ENCODE results near the gene CDCA5.
A peak's percentile ranks its signal among the peaks of the same experiment; 100 is the strongest.

The CDCA5 gene

GRCh38 chr11:65053827-65054508, 29.9 kb downstream of the CDCA5 start:
- no peaks in the 10 kb centered on the region for H3K9me3 Mint-ChIP-seq
- peaks cover 13% of the 10 kb centered on the region for H3K4me1 Mint-ChIP-seq
- peak overlapping the region; percentile 9 for H3K27ac Mint-ChIP-seq (ENCODE audit: low read depth)
- DNase-seq (ENCODE audit: low spot score in 2 of 2) (no peak), ATAC-seq (replicated peaks; ENCODE audit: extremely low read depth, poor library complexity, severe bottlenecking) (peak; percentile 60)
- H3K27me3 Mint-ChIP-seq, result no peaks in the 10 kb centered on the region
- H3K36me3 Mint-ChIP-seq (ENCODE audit: insufficient read depth), result no peaks in the 10 kb centered on the region
- peak overlapping the region; percentile 5 for H3K4me3 Mint-ChIP-seq

- ATAC-seq (replicated peaks; ENCODE audit: extremely low read depth, poor library complexity, severe bottlenecking), result no peak
- Mint-ChIP-seq H3K36me3 (ENCODE audit: insufficient read depth) (no peaks in the 10 kb centered on the region), H3K27ac (ENCODE audit: low read depth) (no peak overlapping the region), H3K27me3 (no peaks in the 10 kb centered on the region), H3K9me3 (no peaks in the 10 kb centered on the region), H3K4me3 (no peak overlapping the region), H3K4me1 (peaks cover 20% of the 10 kb centered on the region)
- DNase-seq (ENCODE audit: low spot score in 2 of 2), result no peak
Observed at GRCh38 chr11:65051398-65051858, 32.4 kb downstream of the CDCA5 start.

- no peaks in the 10 kb centered on the region for H3K9me3 Mint-ChIP-seq
- no peaks in the 10 kb centered on the region for H3K36me3 Mint-ChIP-seq (ENCODE audit: insufficient read depth)
- peaks cover 15% of the 10 kb centered on the region for H3K4me1 Mint-ChIP-seq
- H3K4me3 Mint-ChIP-seq, result peak overlapping the region; percentile 85
- no peaks in the 10 kb centered on the region for H3K27me3 Mint-ChIP-seq
- no peak for DNase-seq (ENCODE audit: low spot score in 2 of 2)
- H3K27ac Mint-ChIP-seq (ENCODE audit: low read depth), result peak overlapping the region; percentile 93
- peak; percentile 24 for ATAC-seq (replicated peaks; ENCODE audit: extremely low read depth, poor library complexity, severe bottlenecking)
Observed at GRCh38 chr11:65047581-65048422, 36.0 kb downstream of the CDCA5 start.

DNA sequence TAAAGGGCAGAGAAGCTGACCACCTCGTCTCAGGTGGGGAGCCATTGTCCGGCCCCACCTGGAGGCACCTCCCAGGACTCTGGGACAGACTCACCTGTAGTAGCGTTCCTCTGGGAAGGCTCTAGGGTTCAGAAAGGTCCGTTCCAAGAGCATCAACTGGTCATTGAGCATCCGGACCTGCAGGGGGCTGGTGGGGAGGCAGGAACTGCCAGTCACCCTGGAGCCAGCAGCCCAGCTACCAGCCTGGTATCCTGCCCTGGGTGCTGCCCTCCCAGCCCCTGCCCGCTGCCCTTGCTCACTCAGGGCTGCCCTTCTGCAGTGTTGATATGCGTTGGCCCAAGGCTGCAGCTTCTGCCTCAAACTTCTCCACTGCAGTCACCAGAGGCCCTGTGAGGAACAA, 38.1 kb downstream of the CDCA5 start:
- no peak for ATAC-seq (replicated peaks; ENCODE audit: extremely low read depth, poor library complexity, severe bottlenecking)
- no peak for DNase-seq (ENCODE audit: low spot score in 2 of 2)
- no peak overlapping the region for H3K27ac Mint-ChIP-seq (ENCODE audit: low read depth)
- H3K36me3 Mint-ChIP-seq (ENCODE audit: insufficient read depth), result peaks cover 6% of the 10 kb centered on the region
- H3K4me1 Mint-ChIP-seq, result peaks cover 15% of the 10 kb centered on the region
- no peak overlapping the region for H3K4me3 Mint-ChIP-seq
- H3K27me3 Mint-ChIP-seq, result no peaks in the 10 kb centered on the region
- no peaks in the 10 kb centered on the region for H3K9me3 Mint-ChIP-seq

DNA sequence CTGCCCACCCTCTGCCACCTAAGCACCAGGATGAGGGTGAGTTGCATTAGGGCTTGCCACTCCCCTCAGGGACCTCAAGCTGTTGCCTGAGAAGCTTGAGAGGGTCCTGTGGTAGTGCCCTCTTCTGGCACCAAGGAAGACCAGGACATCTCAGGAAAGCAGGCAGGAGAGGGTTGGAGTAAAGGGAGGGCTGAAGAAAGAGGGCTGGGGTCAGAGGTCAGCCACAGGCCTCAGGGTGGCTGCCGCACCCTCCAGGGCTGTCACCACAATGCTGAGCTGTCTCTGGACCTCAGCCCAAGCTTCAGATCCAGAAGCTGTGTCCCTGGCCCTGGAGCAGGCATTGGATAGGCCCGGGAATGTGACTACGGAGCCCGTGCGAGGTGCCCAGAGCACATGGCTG, 38.8 kb downstream of the CDCA5 start:
- Mint-ChIP-seq H3K9me3 (no peaks in the 10 kb centered on the region), H3K36me3 (ENCODE audit: insufficient read depth) (peaks cover 7% of the 10 kb centered on the region), H3K27ac (ENCODE audit: low read depth) (no peak overlapping the region), H3K4me3 (no peak overlapping the region), H3K27me3 (no peaks in the 10 kb centered on the region), H3K4me1 (peaks cover 15% of the 10 kb centered on the region)
- ATAC-seq (replicated peaks; ENCODE audit: extremely low read depth, poor library complexity, severe bottlenecking) (no peak), DNase-seq (ENCODE audit: low spot score in 2 of 2) (no peak)

DNA sequence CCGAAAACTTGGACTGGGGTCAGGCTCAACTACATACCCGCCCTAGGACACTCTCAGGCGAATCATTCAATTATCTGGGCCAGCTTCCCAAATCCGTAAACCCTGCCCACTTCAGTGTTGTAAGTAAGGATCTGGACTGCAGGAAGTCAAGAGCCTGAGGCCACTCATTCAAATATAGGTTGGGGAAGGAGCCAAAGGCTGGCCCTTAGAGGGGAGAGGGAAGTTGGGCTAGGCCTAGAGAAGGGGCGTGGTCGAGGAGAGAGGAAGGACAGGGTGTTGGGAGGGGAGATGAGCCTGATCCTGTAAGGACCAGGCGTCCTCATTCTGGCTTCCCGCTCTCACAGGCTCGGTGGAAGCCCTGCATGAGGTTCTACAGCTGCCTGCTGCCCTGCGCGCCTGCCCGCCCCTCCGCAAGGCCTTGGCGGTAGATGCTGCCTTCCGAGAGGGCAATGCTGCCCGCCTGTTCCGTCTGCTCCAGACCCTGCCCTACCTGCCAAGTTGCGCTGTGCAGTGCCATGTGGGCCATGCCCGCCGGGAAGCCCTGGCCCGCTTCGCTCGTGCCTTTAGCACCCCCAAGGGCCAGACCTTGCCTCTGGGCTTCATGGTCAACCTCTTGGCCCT, 39.8 kb downstream of the CDCA5 start:
- no peaks in the 10 kb centered on the region for H3K27me3 Mint-ChIP-seq
- no peak for ATAC-seq (replicated peaks; ENCODE audit: extremely low read depth, poor library complexity, severe bottlenecking)
- H3K4me3 Mint-ChIP-seq, result no peak overlapping the region
- H3K9me3 Mint-ChIP-seq, result no peaks in the 10 kb centered on the region
- peaks cover 15% of the 10 kb centered on the region for H3K4me1 Mint-ChIP-seq
- no peak for DNase-seq (ENCODE audit: low spot score in 2 of 2)
- H3K36me3 Mint-ChIP-seq (ENCODE audit: insufficient read depth), result peaks cover 7% of the 10 kb centered on the region
- peak overlapping the region; percentile 47 for H3K27ac Mint-ChIP-seq (ENCODE audit: low read depth)

DNA sequence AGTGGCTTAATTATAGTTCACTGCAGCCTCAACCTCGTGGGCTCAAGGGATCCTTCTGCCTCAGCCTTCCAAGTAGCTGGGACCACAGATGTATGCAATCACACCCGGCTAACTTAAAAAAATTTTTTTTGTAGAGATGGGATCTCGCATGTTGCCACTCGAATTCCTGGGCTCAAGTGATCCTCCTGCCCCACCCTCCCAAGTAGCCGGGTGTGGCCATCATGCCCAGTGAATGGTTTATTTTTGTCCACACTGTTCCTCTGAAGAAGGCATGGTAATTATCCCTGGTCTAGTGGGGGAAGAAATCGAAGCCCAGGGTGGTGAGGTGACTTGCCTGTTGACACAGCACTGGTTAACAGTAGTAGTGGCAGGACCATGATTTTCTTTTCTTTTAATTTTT, 40.9 kb downstream of the CDCA5 start:
- H3K4me1 Mint-ChIP-seq, result peaks cover 15% of the 10 kb centered on the region
- H3K4me3 Mint-ChIP-seq, result peak overlapping the region; percentile 91

GRCh38 chr11:65040847-65041622, 42.8 kb downstream of the CDCA5 start, which contains the start of gene SAC3D1:
Gene SAC3D1, plus strand, starts transcription at chr11:65041210. Its CDS starts 83 bp downstream, at chr11:65041293.
- H3K9me3 Mint-ChIP-seq, result no peaks in the 10 kb centered on the region

More for the DNA sequence above, 40.9 kb downstream of the CDCA5 start:
- DNase-seq (ENCODE audit: low spot score in 2 of 2) (no peak), ATAC-seq (replicated peaks; ENCODE audit: extremely low read depth, poor library complexity, severe bottlenecking) (no peak)
- no peak overlapping the region for H3K27ac Mint-ChIP-seq (ENCODE audit: low read depth)
- peaks cover 8% of the 10 kb centered on the region for H3K36me3 Mint-ChIP-seq (ENCODE audit: insufficient read depth)
- H3K9me3 Mint-ChIP-seq, result no peaks in the 10 kb centered on the region
- H3K27me3 Mint-ChIP-seq, result no peaks in the 10 kb centered on the region

GRCh38 chr11:65040520-65040846, 43.4 kb downstream of the CDCA5 start:
- DNase-seq (ENCODE audit: low spot score in 2 of 2) (no peak), ATAC-seq (replicated peaks; ENCODE audit: extremely low read depth, poor library complexity, severe bottlenecking) (no peak)
- peak overlapping the region; percentile 91 for H3K4me3 Mint-ChIP-seq
- peaks cover 8% of the 10 kb centered on the region for H3K36me3 Mint-ChIP-seq (ENCODE audit: insufficient read depth)
- peaks cover 9% of the 10 kb centered on the region for H3K4me1 Mint-ChIP-seq
- no peaks in the 10 kb centered on the region for H3K27me3 Mint-ChIP-seq
- H3K27ac Mint-ChIP-seq (ENCODE audit: low read depth), result peak overlapping the region; percentile 87
- no peaks in the 10 kb centered on the region for H3K9me3 Mint-ChIP-seq

More at GRCh38 chr11:65040847-65041622, 42.8 kb downstream of the CDCA5 start, which contains the start of gene SAC3D1:
- Mint-ChIP-seq H3K27me3 (no peaks in the 10 kb centered on the region), H3K27ac (ENCODE audit: low read depth) (peak within 1 kb of the TSS; percentile 87), H3K4me3 (peak within 1 kb of the TSS; percentile 91), H3K36me3 (ENCODE audit: insufficient read depth) (peaks cover 8% of the 10 kb centered on the region), H3K4me1 (peaks cover 9% of the 10 kb centered on the region)
- ATAC-seq (replicated peaks; ENCODE audit: extremely low read depth, poor library complexity, severe bottlenecking), result peak; percentile 95
- peak; percentile 71 to 80 for DNase-seq (ENCODE audit: low spot score in 2 of 2)

GRCh38 chr11:65036931-65037330, 46.9 kb downstream of the CDCA5 start:
- Mint-ChIP-seq H3K4me1 (no peaks in the 10 kb centered on the region), H3K27me3 (no peaks in the 10 kb centered on the region), H3K4me3 (no peak overlapping the region), H3K27ac (ENCODE audit: low read depth) (no peak overlapping the region), H3K9me3 (no peaks in the 10 kb centered on the region), H3K36me3 (ENCODE audit: insufficient read depth) (peaks cover 11% of the 10 kb centered on the region)
- ATAC-seq (replicated peaks; ENCODE audit: extremely low read depth, poor library complexity, severe bottlenecking) (no peak), DNase-seq (ENCODE audit: low spot score in 2 of 2) (no peak)

- Mint-ChIP-seq H3K27ac (ENCODE audit: low read depth) (no peak overlapping the region), H3K36me3 (ENCODE audit: insufficient read depth) (peaks cover 7% of the 10 kb centered on the region), H3K4me3 (no peak overlapping the region), H3K27me3 (no peaks in the 10 kb centered on the region), H3K9me3 (no peaks in the 10 kb centered on the region), H3K4me1 (no peaks in the 10 kb centered on the region)
- no peak for DNase-seq (ENCODE audit: low spot score in 2 of 2)
- ATAC-seq (replicated peaks; ENCODE audit: extremely low read depth, poor library complexity, severe bottlenecking), result no peak
Observed at GRCh38 chr11:65035579-65035978, 48.3 kb downstream of the CDCA5 start.

DNA sequence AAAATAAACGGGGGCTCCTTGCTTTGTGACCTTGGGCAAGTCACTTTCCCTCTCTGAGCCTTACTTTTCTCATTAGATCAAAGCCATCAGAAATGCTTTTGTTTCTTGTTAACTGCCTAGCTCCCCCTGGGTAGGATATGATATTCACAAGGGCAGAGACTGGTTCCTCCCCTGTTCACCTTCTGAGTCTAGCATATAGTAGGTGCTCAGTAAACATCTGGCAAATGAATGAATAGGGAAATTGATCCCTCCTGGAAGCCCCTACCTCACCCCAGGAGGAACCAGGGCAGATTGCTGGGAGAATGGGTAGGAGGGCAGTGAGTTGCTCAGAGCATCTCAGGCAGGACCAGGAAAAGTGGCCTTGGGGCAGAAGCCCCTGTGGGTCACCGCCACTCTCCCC, 49.4 kb downstream of the CDCA5 start:
- DNase-seq (ENCODE audit: low spot score in 2 of 2), result no peak
- Mint-ChIP-seq H3K27ac (ENCODE audit: low read depth) (no peak overlapping the region), H3K36me3 (ENCODE audit: insufficient read depth) (peaks cover 7% of the 10 kb centered on the region), H3K4me3 (no peak overlapping the region), H3K9me3 (no peaks in the 10 kb centered on the region), H3K4me1 (no peaks in the 10 kb centered on the region), H3K27me3 (no peaks in the 10 kb centered on the region)
- no peak for ATAC-seq (replicated peaks; ENCODE audit: extremely low read depth, poor library complexity, severe bottlenecking)

All from central memory CD8-positive, alpha-beta T cell (primary cell).